GM19240 (cell line): ENCODE results near the gene RAD51AP1.
"Not testable (repeated sequence)": the region's sequence is repeated elsewhere in the genome, so short reads cannot be mapped to it uniquely, and the experiment has no call there.

Source experiments
- DNase-seq: peaks from one replicate; pipeline ENCODE4 v3.0.0; 2011; ENCODE audit warnings: low spot score; ENCODE audit not compliant: insufficient read length

The RAD51AP1 gene, protein sequence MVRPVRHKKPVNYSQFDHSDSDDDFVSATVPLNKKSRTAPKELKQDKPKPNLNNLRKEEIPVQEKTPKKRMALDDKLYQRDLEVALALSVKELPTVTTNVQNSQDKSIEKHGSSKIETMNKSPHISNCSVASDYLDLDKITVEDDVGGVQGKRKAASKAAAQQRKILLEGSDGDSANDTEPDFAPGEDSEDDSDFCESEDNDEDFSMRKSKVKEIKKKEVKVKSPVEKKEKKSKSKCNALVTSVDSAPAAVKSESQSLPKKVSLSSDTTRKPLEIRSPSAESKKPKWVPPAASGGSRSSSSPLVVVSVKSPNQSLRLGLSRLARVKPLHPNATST

GRCh38 chr12:4538207-4539160, at the start of gene RAD51AP1:
Gene RAD51AP1 (plus strand): TSS chr12:4538890. CDS start chr12:4538940, 50 bp downstream.
- DNase-seq, result peak; percentile 62

- no peak for DNase-seq
Measured at GRCh38 chr12:4489556-4489955, 49.1 kb upstream of the RAD51AP1 start.

GRCh38 chr12:4490973-4491372, 47.7 kb upstream of the RAD51AP1 start:
- no peak for DNase-seq

GRCh38 chr12:4496145-4496838, 42.4 kb upstream of the RAD51AP1 start:
- no peak for DNase-seq

- no peak for DNase-seq
Measured at GRCh38 chr12:4499186-4499585, 39.5 kb upstream of the RAD51AP1 start.

GRCh38 chr12:4505376-4505986, 33.2 kb upstream of the RAD51AP1 start:
- no peak for DNase-seq

GRCh38 chr12:4506430-4506829, 32.3 kb upstream of the RAD51AP1 start:
- DNase-seq, result no peak

DNA sequence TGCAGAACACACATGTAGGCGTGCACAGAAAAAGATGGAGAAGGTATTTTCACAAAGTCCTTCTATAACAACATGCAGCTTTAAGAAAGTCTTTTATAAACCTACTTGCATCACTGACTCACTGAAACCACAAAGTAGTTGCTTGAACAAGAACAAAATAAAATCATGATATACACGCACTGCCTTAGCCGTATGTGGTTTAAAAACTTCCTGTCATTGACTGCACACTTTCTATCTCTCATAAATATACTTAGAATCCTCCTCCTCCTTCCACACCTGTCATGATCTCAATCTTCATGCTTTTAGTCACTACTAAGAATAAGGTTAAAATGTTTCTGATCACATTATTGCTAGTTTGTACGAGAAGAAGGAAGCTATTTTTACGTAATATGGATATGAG, 31.8 kb upstream of the RAD51AP1 start:
- DNase-seq, result peak; percentile 6

- DNase-seq, result not testable (repeated sequence)
Measured at GRCh38 chr12:4508503-4508902, 30.2 kb upstream of the RAD51AP1 start.

DNA sequence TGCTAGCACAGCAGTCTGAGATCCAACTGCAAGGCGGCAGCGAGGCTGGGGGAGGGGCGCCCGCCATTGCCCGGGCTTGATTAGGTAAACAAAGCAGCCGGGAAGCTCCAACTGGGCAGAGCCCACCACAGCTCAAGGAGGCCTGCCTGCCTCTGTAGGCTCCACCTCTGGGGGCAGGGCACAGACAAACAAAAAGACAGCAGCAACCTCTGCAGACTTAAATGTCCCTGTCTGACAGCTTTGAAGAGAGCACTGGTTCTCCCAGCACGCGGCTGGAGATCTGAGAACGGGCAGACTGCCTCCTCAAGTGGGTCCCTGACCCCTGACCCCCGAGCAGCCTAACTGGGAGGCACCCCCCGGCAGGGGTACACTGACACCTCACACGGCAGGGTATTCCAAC, 29.4 kb upstream of the RAD51AP1 start:
- not testable (repeated sequence) for DNase-seq

- no peak for DNase-seq
Measured at GRCh38 chr12:4518106-4518728, 20.5 kb upstream of the RAD51AP1 start.

- not testable (repeated sequence) for DNase-seq
Measured at GRCh38 chr12:4523443-4523842, 15.2 kb upstream of the RAD51AP1 start.

DNA sequence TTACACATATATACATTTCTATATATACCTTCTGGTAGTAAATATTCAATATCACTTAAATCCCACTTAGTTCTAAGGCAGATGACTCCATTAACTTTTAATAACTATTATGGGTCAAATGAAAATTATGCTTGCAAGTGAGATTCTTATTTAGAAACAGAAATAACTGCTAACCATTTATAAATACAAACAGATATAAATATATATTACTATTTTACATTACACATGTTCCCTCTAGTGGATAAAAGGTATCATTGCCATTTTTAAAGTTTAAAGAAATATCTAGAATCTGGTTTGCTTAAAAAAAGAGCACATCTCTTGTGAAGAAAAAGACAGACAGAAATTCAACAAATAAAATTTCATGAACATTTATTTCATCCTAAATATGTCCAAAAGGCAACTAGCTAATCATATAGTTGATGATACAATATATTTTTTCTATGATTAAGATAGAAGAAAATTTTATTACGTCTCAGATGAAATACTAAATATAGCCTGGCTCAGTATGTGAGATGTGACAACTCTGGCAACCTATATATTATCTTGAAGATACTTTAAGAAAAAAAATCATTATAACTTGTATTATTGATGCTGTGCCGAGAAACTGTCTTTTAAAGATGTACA, 11.7 kb upstream of the RAD51AP1 start:
- no peak for DNase-seq

DNA sequence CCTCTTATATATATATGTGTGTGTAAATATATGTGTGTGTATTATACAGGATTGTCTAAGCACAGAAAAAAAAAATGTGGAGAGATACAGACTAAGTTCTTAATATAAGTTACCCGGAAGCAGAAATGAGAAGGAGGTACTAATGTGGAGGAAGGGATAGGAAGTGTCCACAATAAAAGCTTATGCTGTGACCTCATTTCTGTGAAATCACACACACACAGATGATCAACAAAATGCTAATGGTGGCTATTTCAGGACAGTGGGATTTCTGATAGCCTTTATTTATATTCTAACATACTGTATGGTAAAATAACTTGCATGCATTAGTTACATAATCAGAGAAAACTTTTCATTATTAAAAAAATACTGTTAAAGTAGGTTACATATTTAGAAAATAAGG, 8.5 kb upstream of the RAD51AP1 start:
- DNase-seq, result no peak

DNA sequence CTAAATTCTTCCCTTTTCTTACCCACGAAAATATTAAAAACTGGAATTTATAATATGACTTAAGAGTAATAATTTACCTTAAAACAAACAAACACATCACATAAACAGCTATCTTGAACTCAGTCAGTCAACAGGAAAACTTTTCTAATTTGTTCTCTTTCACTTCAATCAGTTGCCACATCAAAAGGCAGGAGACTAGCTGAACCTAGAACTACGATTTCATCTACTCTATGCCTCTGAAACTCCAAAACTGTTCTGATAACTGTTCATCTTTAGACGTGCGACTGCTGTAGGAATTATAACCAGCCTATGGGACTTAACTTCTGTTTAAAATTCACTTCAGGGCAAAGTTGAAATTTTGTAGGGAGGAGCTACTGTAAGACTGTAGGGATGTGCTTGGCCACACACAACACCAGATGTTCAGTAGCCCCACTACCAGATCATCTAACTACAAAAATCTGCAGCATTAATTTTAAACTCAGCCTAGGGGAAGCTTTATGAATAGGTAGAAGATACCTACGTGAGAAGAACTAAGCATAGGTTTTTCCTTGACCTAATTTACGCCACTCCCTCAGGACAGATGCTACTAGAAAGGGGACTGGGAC, 7.6 kb upstream of the RAD51AP1 start:
- DNase-seq, result no peak

GRCh38 chr12:4535092-4535491, 3.6 kb upstream of the RAD51AP1 start:
- no peak for DNase-seq

- DNase-seq, result no peak
Measured at GRCh38 chr12:4535871-4536270, 2.8 kb upstream of the RAD51AP1 start.

GRCh38 chr12:4539167-4539870, 629 bp downstream of the RAD51AP1 start:
- DNase-seq, result no peak

GRCh38 chr12:4540170-4540569, 1.5 kb downstream of the RAD51AP1 start:
- no peak for DNase-seq
